C1 segment of cervical spinal cord (tissue), 14 donors: ENCODE data around the gene UBE2G1.
"Not testable (repeated sequence)": the region's sequence is repeated elsewhere in the genome, so short reads cannot be mapped to it uniquely, and the experiment has no call there.

Experiments used
- DNase-seq, 14 donors: peaks; one replicate each; lab custom pipeline; 2025; lab: John Stamatoyannopoulos, UW

UBE2G1 gene

DNA sequence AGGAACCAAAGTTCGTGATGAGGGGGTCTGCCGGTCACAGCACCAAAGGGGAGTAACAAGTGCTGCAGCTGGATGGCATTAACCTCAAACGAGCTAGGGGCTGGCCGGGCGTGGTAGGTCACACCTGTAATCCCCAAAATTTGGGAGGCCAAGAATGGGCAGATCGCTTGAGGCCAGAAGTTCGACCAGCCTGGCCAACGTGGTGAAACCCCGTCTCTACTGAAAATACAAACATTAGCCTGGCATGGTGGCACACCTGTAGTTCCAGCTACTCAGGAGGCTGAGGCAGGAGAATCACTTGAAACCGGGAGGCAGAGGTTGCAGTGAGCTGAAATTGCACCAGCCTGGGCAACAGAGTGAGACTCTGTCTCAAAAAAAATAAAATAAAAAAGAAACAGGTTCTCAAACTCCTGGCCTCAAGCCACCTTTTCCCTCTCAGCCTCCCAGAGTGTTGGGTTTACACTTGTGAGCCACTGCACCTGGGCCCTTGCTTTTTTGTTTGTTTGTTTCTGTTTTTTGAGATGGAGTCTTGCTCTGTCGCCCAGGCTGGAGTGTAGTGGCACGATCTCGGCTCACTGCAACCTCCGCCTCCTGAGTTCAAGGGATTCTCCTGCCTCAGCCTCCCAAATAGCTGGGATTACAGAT lies 9.4 kb upstream of the UBE2G1 start:
- not testable (repeated sequence) for DNase-seq

DNA sequence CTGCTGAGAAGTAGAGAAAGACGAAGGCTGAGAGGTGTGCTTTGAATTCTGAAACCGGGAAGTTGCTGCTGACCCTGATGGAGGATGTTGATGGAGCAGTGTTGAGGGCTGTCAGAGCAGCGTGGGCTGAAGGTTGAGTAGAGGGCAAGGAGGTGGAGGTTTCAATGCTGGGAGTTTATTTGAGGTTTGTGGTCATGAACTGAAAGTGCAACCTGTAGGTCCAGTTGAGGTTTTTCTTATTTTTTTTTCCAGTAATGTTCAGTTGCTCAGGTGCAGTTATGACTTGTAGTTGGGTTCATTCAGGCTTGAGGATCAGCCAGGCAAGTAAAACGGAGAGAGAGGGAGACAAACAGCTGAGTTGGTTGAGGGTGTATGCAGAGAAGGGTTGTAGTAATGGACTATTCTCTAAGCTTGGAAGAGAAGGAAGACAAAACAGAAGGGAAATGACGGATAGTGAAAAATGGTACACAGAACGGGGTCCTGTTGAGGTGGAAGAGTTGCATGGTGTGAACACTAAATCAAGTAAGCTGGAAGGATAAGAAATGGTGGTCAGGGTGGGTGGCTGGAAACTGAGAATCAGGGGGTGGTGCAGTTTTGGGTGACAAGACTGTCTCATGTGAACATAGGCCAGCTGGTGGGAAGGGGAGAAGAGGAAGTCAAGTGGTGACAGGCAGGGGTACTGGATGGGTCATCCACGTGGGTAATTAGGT lies 8.7 kb upstream of the UBE2G1 start:
- DNase-seq, result no peak

DNA sequence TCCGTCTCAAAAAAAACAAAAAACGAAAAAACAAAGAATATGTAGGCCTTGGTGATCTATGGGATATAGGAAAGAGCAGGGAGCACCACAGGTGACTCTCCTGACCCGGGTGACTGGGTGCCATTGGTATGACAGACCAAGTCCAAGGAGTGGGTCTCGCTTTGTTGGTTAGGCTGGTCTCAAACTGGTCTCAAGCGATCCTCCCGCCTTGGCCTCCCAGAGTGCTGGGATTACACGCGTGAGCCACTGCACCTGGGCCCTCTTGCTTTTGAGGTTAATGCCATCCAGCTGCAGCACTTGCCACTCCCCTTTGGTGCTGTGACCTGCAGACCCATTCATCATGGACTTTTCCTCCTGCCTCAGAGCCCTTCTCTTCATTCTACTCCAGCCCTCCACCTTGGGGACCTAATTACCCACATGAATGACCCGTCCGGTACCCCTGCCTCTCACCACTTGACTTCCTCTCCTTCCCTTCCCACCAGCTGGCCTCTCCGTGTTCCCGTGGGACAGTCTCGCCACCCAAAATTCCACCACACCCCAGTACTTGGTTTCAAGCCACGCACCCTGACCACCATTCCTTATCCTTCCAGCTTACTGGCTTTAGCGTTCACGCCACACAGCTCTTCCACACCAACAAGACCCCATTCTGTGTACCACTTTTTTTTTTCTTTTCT lies 3.2 kb upstream of the UBE2G1 start:
- DNase-seq, result no peak

GRCh38 chr17:4368341-4368740 lies 1.9 kb upstream of the UBE2G1 start:
- no peak for DNase-seq

DNA sequence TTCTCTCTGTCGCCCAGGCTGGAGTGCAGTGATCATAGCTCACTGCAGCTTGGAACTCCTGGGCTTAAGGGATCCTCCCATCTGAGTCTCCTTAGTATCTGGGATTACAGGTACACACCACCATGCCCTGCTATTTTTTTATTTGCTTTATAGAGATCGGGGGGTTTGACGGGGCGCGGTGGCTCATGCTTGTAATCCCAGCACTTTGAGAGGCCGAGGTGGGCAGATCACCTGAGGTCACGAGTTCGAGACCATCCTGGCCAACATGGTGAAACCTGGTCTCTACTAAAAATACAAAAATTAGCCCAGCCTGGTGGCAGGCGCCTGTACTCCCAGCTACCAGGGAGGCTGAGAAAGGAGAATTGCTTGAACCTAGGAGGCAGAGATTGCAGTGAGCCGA lies 702 bp upstream of the UBE2G1 start:
- DNase-seq, result peak in 1 of 14 donors; percentile 41

GRCh38 chr17:4365628-4366326 lies 698 bp downstream of the UBE2G1 start:
- DNase-seq, result peak in 8 of 14 donors; percentile 38 to 66 (median 52)

DNA sequence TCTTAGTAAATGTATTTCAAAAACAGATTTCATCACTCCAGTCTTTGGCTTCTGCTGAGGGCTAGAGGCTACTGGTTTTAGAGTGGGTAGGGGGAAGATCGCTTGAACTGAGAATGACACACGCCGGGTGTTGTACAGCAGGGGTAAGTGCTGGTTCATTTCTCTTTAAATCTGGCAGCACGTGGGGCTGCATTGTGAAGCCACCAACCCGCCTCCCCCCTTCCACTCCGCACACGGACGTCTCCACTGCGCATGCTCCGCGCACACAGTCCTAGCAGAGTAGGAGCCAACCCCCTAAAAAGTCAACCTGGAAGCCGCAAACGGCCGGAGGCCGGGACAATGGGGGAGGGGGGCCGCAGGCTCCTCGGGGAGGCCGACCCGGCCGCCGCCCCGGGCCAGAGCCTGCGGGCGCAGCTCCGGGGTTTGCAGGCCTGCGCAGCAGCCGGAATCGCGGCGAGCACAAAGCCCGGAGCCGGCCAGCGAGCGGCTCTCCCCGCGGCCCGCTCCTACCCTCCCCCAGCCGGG lies 1.3 kb downstream of the UBE2G1 start:
- peak; percentile 19 to 91 (median 84) for DNase-seq

DNA sequence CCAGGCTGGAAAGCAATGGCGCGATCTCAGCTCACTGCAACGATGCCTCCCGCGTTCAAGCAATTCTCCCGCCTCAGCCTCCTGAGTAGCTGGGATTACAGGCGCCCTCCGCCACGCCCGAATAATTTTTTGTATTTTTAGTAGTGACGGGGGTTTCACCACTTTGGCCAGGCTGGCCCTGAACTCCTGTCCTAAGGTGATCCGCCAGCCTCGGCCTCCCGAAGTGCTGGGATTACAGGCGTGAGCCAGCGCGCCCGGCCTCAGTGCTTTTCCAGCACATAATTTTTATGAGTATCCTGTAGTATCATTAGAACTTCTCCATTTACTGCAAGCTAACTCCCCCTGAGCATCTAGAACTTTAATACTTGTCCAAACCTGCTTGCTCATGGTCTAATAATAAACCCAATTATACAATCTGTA lies 1.8 kb downstream of the UBE2G1 start:
- DNase-seq, result peak in 1 of 14 donors; percentile 3

GRCh38 chr17:4362141-4362540 lies 4.3 kb downstream of the UBE2G1 start:
- DNase-seq, result peak in 1 of 14 donors; percentile 1

- DNase-seq, result no peak
Observed at GRCh38 chr17:4358154-4358553, 8.3 kb downstream of the UBE2G1 start.

DNA sequence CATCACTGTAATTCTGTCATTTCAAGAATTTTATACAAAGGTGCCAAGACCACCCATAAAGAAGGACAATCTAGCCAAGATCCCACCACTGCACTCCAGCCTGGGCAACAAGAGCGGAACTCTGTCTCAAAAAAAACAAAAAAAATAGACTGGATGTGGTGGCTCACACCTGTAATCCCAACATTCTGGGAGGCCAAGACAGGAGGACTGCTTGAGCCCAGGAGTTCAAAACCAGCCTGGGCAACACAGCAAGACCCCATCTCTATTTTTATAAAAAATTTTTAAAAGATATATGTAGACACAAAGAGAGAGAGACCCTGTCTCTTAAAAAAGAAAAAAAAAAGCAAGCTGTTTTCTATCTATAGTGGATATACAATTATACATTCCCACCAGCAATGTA lies 8.8 kb downstream of the UBE2G1 start:
- no peak for DNase-seq

DNA sequence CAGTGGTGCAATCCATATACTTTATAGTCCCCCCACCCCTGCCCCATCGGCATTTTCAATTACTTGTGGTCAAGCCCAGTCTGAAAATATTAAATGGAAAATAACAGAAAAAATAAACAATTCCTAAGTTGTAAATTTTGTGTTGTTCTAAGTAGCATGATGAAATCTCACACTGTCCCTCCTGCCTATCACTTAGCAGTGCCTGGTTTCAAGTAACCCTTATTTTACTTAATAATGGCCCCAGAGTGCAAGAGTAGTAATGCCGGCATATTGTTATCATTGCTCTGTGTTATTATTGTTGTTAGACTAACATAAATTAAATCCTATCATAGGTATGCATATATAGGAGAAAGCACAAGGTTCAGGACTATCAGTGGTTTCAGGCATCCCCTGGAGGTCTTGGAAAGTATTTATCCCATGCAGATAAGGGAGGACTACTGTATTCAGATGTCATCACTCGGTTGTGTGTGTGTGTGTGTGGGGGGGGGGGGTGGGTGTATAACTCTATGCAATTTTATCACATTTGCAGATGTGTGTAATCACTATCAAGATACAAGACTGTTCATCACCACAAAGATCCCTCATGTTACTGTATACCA lies 9.3 kb downstream of the UBE2G1 start:
- DNase-seq, result no peak

DNA sequence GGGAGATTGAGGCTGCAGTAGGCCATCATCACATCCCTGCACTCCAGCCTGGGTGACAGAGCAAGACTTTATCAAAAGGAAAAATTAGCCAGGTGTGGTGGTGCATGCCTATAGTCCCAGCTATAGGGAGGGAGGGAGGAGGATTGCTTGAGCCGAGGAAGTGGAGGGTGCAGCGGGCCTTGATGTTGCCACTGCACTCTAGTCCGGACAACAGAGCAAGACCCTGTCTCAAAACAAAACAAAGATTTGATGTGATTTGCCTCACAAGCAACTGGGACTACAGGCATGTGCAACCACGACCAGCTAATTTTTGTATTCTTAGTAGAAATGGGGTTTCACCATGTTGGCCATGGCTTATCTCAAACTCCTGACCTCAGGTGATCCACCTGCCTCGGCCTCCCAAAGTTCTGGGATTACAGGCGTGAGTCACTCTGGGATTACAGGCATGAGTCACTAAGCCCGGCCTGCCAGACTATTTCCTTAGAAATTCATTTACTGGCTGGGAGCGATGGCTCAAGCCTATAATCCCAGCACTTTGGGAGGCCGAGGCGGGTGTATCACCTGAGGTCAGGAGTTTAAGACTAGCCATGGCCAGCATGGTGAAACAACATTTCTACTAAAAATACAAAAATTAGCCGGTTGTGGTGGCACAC lies 11.5 kb downstream of the UBE2G1 start:
- DNase-seq, result no peak

DNA sequence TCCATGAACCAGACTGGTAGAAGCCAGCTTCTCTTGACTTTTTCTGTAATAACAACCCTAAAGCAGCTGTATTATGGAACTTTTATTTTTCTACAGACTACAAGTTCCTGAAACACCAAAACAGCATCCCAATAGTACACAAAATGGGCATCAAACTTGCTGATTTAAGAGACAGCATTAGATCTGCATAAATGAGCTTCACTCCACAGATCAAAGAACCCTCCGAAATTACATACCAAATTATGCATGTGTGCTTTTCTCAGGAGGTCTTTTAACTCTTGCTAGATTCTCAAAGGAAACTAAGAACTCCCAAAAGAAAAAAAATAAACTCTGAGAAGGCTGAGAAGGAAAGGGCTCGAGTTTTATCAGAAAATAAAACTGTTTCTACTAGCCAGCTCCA lies 12.3 kb downstream of the UBE2G1 start:
- no peak for DNase-seq

DNA sequence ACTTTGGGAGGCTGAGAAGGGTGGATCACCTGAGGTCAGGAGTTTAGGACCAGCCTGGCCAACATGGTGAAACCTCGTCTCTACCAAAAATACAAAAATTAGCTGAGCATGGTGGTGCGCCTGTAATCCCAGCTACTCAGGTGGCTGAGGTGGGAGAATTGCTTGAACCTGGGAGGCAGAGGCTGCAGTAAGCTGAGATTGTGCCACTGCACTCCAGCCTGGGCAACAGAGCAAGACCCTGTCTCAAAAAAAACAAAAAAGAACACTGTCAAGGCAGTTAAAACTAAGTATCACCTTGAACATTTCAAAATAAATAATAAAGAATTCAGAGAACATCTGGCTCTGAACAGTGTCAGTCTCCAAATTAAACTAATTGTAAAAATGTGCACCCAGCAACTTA lies 16.3 kb downstream of the UBE2G1 start:
- not testable (repeated sequence) for DNase-seq

- no peak for DNase-seq
Observed at GRCh38 chr17:4345581-4346252, 20.8 kb downstream of the UBE2G1 start.

GRCh38 chr17:4344926-4345325 lies 21.5 kb downstream of the UBE2G1 start:
- no peak for DNase-seq

DNA sequence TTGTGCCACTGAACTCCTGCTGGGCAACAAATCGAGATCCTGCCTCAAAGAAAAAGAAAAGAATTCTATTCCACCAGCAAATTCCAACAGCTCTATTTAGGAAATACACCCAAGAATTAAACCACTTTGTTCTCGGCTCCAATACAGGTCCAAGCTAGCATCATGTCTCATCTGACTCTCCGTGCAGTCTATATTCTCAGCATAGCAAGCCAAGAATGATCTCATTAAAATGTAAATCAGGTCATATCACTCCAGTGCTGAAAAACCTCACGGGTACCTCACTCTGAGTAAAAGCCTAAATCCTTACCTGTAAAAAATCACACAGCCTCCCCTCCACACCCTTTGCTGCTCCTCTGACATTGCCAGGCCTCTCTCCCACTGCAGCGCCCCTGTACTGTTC lies 23.9 kb downstream of the UBE2G1 start:
- DNase-seq, result no peak

DNA sequence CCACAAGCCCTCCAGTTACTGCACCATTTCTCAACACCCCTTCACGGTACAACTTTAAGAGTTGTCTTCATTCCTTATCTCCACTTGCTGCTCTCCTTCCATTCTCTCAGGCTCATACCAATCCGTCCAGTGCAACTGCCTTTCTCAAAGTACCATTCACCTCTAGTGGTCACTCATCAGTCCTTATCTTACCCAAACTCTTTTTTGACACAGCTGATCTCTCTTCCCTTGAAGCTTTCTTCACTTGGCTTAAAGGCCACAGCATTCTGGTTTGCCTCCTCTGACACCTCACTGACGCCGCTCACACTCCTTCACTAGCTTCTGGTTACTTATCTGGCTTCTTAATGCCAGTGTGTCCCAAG lies 24.9 kb downstream of the UBE2G1 start:
- no peak for DNase-seq

GRCh38 chr17:4340914-4341615 lies 25.4 kb downstream of the UBE2G1 start:
- no peak for DNase-seq
